GM12801 (cell line): ENCODE results near the gene CALCOCO1.
A peak's percentile ranks its signal among the peaks of the same experiment; 100 is the strongest.

Experiments used
- CTCF ChIP-seq: IDR thresholded peaks from one replicate; pipeline ENCODE4 v1.5.1; 2011; ENCODE audit warnings: control low read depth; ENCODE audit not compliant: insufficient read length; ENCODE audit errors: extremely low read depth

Gene CALCOCO1

GRCh38 chr12:53764615-53765014, 37.4 kb upstream of the CALCOCO1 start:
- TF ChIP-seq CTCF, result no peak

GRCh38 chr12:53761306-53761705, 34.1 kb upstream of the CALCOCO1 start:
- TF ChIP-seq CTCF, result no peak

GRCh38 chr12:53759261-53759660, 32.0 kb upstream of the CALCOCO1 start:
- TF ChIP-seq CTCF, result no peak

- TF ChIP-seq CTCF, result no peak
These were observed 31.5 kb upstream of the CALCOCO1 start for GRCh38 chr12:53758730-53759103.

- TF ChIP-seq CTCF, result no peak
These were observed 31.0 kb upstream of the CALCOCO1 start for GRCh38 chr12:53758081-53758729.

GRCh38 chr12:53757101-53757770, 30.0 kb upstream of the CALCOCO1 start:
- peak; percentile 20 for TF ChIP-seq CTCF

- no peak for TF ChIP-seq CTCF
These were observed 29.2 kb upstream of the CALCOCO1 start for GRCh38 chr12:53756300-53757100.
